ENCODE data around the gene GNAI3. TPM values are rescaled to one million over a fixed set of nuclear protein-coding genes. Genes with fewer than 3 reads are reported as not detected.

GNAI3 gene
- total RNA-seq, 4 donors from 2014 or later, result 5.1 to 7.2 (median 6.0) TPM

DNA sequence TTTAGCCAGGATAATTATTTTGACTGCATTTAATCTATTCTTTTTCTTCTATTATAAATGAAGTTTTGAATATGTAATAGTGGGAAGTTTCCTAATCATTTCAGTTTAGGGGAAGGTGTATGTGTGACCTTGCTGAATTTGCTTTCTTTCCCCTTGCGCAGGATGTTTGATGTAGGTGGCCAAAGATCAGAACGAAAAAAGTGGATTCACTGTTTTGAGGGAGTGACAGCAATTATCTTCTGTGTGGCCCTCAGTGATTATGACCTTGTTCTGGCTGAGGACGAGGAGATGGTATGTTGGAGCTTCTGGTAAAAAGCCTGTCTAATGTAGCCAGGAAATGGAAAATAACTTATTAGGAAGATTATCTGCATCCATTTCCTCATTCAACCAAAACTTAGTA, 37.6 kb downstream of the GNAI3 start:
- Histone ChIP-seq H3K4me1 (no peaks in the 10 kb centered on the region), H3K27me3 (no peaks in the 10 kb centered on the region), H3K9me3 (no peaks in the 10 kb centered on the region), H3K27ac (no peak overlapping the region), H3K4me3 (replicated peaks in 1 of 3) (no peak overlapping the region), H3K36me3 (peaks cover 27 to 38% of the 10 kb centered on the region in 2 donors)
- 91 to 92% methylated on average over 3 of the region's 3 CpGs for WGBS, 2 donors
- intact Hi-C loops (cut with DNase I), result no loop called here
- TF ChIP-seq POLR2A (IDR thresholded peaks at IDR 0.05), result no peak
- TF ChIP-seq, protein P1, sequence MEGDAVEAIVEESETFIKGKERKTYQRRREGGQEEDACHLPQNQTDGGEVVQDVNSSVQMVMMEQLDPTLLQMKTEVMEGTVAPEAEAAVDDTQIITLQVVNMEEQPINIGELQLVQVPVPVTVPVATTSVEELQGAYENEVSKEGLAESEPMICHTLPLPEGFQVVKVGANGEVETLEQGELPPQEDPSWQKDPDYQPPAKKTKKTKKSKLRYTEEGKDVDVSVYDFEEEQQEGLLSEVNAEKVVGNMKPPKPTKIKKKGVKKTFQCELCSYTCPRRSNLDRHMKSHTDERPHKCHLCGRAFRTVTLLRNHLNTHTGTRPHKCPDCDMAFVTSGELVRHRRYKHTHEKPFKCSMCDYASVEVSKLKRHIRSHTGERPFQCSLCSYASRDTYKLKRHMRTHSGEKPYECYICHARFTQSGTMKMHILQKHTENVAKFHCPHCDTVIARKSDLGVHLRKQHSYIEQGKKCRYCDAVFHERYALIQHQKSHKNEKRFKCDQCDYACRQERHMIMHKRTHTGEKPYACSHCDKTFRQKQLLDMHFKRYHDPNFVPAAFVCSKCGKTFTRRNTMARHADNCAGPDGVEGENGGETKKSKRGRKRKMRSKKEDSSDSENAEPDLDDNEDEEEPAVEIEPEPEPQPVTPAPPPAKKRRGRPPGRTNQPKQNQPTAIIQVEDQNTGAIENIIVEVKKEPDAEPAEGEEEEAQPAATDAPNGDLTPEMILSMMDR (IDR thresholded peaks at IDR 0.05), result no peak
- no peak for DNase-seq

DNA sequence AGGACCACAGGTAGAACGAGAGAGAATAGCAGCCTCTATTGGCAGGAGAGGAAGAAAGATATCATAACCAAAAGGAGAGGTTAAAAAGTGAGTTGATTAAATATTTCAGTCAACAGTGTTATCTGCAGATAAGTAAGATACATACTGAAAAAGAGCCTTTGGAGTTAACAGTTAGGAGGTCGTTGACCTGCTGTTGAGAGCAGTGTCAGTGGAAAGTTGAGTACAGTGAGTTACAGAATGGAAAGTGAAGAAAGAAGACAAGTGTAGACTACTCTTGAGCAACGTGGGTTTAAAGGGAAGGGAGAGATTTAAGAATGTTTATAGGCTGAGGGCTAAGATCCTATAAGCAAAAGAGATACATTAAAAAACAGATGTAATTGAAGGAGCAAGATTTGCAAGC, 40.8 kb downstream of the GNAI3 start:
- H3K9me3 ChIP-seq, result no peaks in the 10 kb centered on the region
- no peak for DNase-seq
- WGBS, 2 donors, result 86 to 93% methylated on average over 3 of the region's 3 CpGs
- H3K36me3 ChIP-seq, result peaks cover 44 to 46% of the 10 kb centered on the region in 2 donors
- H3K4me1 ChIP-seq, result no peaks in the 10 kb centered on the region
- TF ChIP-seq, protein P1 (IDR thresholded peaks at IDR 0.05), result no peak
- TF ChIP-seq POLR2A (IDR thresholded peaks at IDR 0.05), result no peak
- no peak overlapping the region for H3K4me3 ChIP-seq (replicated peaks in 1 of 3)
- intact Hi-C loops (cut with DNase I), result no loop called here
- H3K27me3 ChIP-seq, result no peaks in the 10 kb centered on the region
- no peak overlapping the region for H3K27ac ChIP-seq

DNA sequence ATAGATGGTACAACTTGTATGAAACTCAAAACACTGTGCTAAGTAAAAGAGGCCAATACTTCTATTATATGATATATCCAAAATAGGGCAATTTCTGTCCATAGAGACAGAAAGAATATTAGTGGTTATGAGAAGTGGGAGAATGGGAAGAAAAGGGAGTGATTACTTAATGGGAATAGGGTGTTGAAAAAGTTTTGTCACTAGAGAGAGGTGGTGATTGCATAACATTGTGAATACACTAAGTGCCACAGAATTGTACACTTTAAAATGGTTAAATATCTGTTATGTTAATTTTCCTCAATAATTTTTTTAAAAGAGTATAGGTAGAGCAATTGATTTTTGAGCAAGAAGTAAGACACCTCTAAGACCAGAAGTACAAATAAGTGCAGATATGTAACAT, 41.3 kb downstream of the GNAI3 start:
- no peak for DNase-seq
- peaks cover 44 to 46% of the 10 kb centered on the region in 2 donors for H3K36me3 ChIP-seq
- intact Hi-C loops (cut with DNase I), result no loop called here

DNA sequence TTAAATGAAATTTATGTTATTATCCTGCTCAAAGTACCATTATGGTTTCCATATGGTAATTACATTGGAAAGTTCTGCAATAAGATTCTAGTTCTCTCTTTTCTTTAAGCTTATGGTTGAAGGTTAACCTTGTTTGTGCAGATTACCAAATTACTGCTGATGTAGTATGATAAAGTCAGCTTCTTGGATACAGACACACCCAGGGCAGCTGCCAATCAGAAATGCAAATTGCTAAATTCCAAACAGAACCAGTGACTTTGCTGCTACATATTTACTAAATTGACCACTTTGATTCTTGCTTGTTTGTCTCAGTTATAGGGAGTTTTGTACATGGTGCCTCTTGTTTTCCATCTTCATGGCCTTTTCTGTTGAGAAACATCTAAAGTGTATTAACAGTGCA, 44.5 kb downstream of the GNAI3 start:
- Histone ChIP-seq H3K27me3 (no peaks in the 10 kb centered on the region), H3K4me1 (no peaks in the 10 kb centered on the region), H3K36me3 (peaks cover 20 to 23% of the 10 kb centered on the region in 2 donors), H3K27ac (no peak overlapping the region), H3K4me3 (replicated peaks in 1 of 3) (no peak overlapping the region), H3K9me3 (no peaks in the 10 kb centered on the region)
- no peak for TF ChIP-seq POLR2A (IDR thresholded peaks at IDR 0.05)
- TF ChIP-seq, protein P1 (IDR thresholded peaks at IDR 0.05), result no peak
- no peak for DNase-seq
- intact Hi-C loops (cut with DNase I), result no loop called here

More for the DNA sequence above, 41.3 kb downstream of the GNAI3 start:
- no peaks in the 10 kb centered on the region for H3K27me3 ChIP-seq
- H3K9me3 ChIP-seq, result no peaks in the 10 kb centered on the region
- H3K27ac ChIP-seq, result no peak overlapping the region
- no peak overlapping the region for H3K4me3 ChIP-seq (replicated peaks in 1 of 3)
- TF ChIP-seq, protein P1 (IDR thresholded peaks at IDR 0.05), result no peak
- TF ChIP-seq POLR2A (IDR thresholded peaks at IDR 0.05), result no peak
- H3K4me1 ChIP-seq, result no peaks in the 10 kb centered on the region

DNA sequence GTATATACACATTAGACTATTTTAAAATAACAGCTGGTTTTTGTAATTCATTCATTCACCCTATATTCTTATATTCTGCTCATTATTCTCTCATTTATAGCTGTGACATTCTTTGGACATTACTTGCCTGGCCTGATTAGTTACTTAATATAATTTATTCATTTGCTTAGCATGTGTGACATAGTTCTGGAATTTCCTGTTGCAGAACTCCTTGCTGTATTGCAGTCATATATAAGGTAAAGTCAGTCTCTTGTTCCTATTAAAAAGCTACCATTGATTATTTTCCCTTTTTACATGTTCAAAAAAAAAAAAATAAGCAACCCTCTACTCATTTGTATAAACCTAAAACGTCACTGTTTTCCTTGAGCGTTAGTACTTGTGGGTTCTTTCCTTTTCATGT, 47.1 kb downstream of the GNAI3 start:
- Histone ChIP-seq H3K4me3 (replicated peaks in 1 of 3) (no peak overlapping the region), H3K9me3 (no peaks in the 10 kb centered on the region), H3K36me3 (peaks cover 13 to 18% of the 10 kb centered on the region in 2 donors), H3K27me3 (no peaks in the 10 kb centered on the region), H3K4me1 (no peaks in the 10 kb centered on the region), H3K27ac (no peak overlapping the region)
- no peak for DNase-seq
- no peak for TF ChIP-seq POLR2A (IDR thresholded peaks at IDR 0.05)
- TF ChIP-seq, protein P1 (IDR thresholded peaks at IDR 0.05), result no peak
- intact Hi-C loops (cut with DNase I), result no loop called here
- WGBS, 2 donors, result 90 to 95% methylated on average over 2 of the region's 2 CpGs

Data from thyroid gland (tissue), 4 donors.